Stimulated activated CD4-positive, alpha-beta T cell treated with anti-CD3 and anti-CD28 coated beads, TNF-alpha, amount 100 ng/mL, for 1 hour (primary cell): ENCODE measurements around the gene FSTL5.

Experiments used
- DNase-seq, 3 donors: peaks; one replicate each; pipeline ENCODE4 v3.0.0-alpha.2; 2020; ENCODE audit warnings: low read depth in 3 of 3, low spot score in 1 of 3

The FSTL5 gene

GRCh38 chr4:161595230-161595771 lies 568.5 kb downstream of the FSTL5 start:
- DNase-seq, result no peak

- DNase-seq, result no peak
Measured at GRCh38 chr4:161585011-161585410, 578.8 kb downstream of the FSTL5 start.

- DNase-seq, result no peak
Measured at GRCh38 chr4:161583549-161583948, 580.3 kb downstream of the FSTL5 start.

GRCh38 chr4:161581262-161582230 lies 582.3 kb downstream of the FSTL5 start:
- no peak for DNase-seq

GRCh38 chr4:161577579-161578301 lies 586.1 kb downstream of the FSTL5 start:
- no peak for DNase-seq

GRCh38 chr4:161573836-161574235 lies 590.0 kb downstream of the FSTL5 start:
- DNase-seq, result no peak

GRCh38 chr4:161564230-161564834 lies 599.5 kb downstream of the FSTL5 start:
- DNase-seq, result no peak

- no peak for DNase-seq
Measured at GRCh38 chr4:161555689-161556660, 607.8 kb downstream of the FSTL5 start.

GRCh38 chr4:161554372-161554990 lies 609.3 kb downstream of the FSTL5 start:
- DNase-seq, result no peak

GRCh38 chr4:161546902-161547301 lies 616.9 kb downstream of the FSTL5 start:
- DNase-seq, result no peak

- no peak for DNase-seq
Measured at GRCh38 chr4:161540265-161540664, 623.5 kb downstream of the FSTL5 start.

- no peak for DNase-seq
Measured at GRCh38 chr4:161538941-161539340, 624.9 kb downstream of the FSTL5 start.

- no peak for DNase-seq
Measured at GRCh38 chr4:161530710-161531109, 633.1 kb downstream of the FSTL5 start.

- DNase-seq, result no peak
Measured at GRCh38 chr4:161525121-161525520, 638.7 kb downstream of the FSTL5 start.

- no peak for DNase-seq
Measured at GRCh38 chr4:161522031-161522430, 641.8 kb downstream of the FSTL5 start.

- no peak for DNase-seq
Measured at GRCh38 chr4:161519611-161520010, 644.2 kb downstream of the FSTL5 start.

- DNase-seq, result no peak
Measured at GRCh38 chr4:161517941-161518340, 645.9 kb downstream of the FSTL5 start.

- no peak for DNase-seq
Measured at GRCh38 chr4:161505141-161505540, 658.7 kb downstream of the FSTL5 start.

GRCh38 chr4:161498155-161498554 lies 665.6 kb downstream of the FSTL5 start:
- DNase-seq, result no peak

GRCh38 chr4:161486461-161486860 lies 677.3 kb downstream of the FSTL5 start:
- no peak for DNase-seq
